ENCODE results near the gene CCL19.

- TF ChIP-seq, protein P1, sequence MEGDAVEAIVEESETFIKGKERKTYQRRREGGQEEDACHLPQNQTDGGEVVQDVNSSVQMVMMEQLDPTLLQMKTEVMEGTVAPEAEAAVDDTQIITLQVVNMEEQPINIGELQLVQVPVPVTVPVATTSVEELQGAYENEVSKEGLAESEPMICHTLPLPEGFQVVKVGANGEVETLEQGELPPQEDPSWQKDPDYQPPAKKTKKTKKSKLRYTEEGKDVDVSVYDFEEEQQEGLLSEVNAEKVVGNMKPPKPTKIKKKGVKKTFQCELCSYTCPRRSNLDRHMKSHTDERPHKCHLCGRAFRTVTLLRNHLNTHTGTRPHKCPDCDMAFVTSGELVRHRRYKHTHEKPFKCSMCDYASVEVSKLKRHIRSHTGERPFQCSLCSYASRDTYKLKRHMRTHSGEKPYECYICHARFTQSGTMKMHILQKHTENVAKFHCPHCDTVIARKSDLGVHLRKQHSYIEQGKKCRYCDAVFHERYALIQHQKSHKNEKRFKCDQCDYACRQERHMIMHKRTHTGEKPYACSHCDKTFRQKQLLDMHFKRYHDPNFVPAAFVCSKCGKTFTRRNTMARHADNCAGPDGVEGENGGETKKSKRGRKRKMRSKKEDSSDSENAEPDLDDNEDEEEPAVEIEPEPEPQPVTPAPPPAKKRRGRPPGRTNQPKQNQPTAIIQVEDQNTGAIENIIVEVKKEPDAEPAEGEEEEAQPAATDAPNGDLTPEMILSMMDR (IDR thresholded peaks at IDR 0.05): no peak
- TF ChIP-seq POLR2AphosphoS5 (IDR thresholded peaks at IDR 0.05) (peak in 1 of 3 donors; percentile 84), EP300 (IDR thresholded peaks at IDR 0.05; ENCODE audit: low read depth) (no peak)
Observed at GRCh38 chr9:34737677-34738260, 46.7 kb upstream of the CCL19 start.

All from transverse colon (tissue), 4 donors.